HL-60/S4 (cell line): ENCODE data around the gene KLHL10.
"Not testable (repeated sequence)": the region's sequence is repeated elsewhere in the genome, so short reads cannot be mapped to it uniquely, and the experiment has no call there.

Experiments
- in situ Hi-C: fragments of 300-500 bp; cut with MboI; formaldehyde crosslinking; loops from 2 replicates; pipeline ENCODE4 v1.14.3; 2022; ENCODE audit warnings: low sequenced_read_pairs

Gene KLHL10

GRCh38 chr17:41813152-41813680 lies 24.4 kb upstream of the KLHL10 start:
- in situ Hi-C loops = no loop called here

GRCh38 chr17:41813699-41814124 lies 23.9 kb upstream of the KLHL10 start:
- in situ Hi-C loops = no loop called here

- in situ Hi-C loops = no loop called here
Measured at GRCh38 chr17:41814195-41814594, 23.4 kb upstream of the KLHL10 start.

- in situ Hi-C loops = no loop called here
Measured at GRCh38 chr17:41816637-41817320, 20.8 kb upstream of the KLHL10 start.

- in situ Hi-C loops = no loop called here
Measured at GRCh38 chr17:41818024-41818423, 19.6 kb upstream of the KLHL10 start.

- in situ Hi-C loops = no loop called here
Measured at GRCh38 chr17:41821776-41822175, 15.8 kb upstream of the KLHL10 start.

- in situ Hi-C loops = no loop called here
Measured at GRCh38 chr17:41822216-41823140, 15.1 kb upstream of the KLHL10 start.

GRCh38 chr17:41823141-41823524 lies 14.5 kb upstream of the KLHL10 start:
- in situ Hi-C loops = no loop called here

GRCh38 chr17:41823580-41823979 lies 14.0 kb upstream of the KLHL10 start:
- in situ Hi-C loops = no loop called here

GRCh38 chr17:41824086-41824485 lies 13.5 kb upstream of the KLHL10 start:
- in situ Hi-C loops = no loop called here

GRCh38 chr17:41825175-41825845 lies 12.3 kb upstream of the KLHL10 start:
- in situ Hi-C loops = no loop called here

- in situ Hi-C loops = not testable (repeated sequence)
Measured at GRCh38 chr17:41829961-41830360, 7.7 kb upstream of the KLHL10 start.

- in situ Hi-C loops = no loop called here
Measured at GRCh38 chr17:41835214-41835799, 2.3 kb upstream of the KLHL10 start.

- in situ Hi-C loops = no loop called here
Measured at GRCh38 chr17:41835800-41836549, 1.6 kb upstream of the KLHL10 start, which contains the start of gene NT5C3B. TSS of gene NT5C3B (minus strand) at chr17:41836232. CDS start at chr17:41836193, 39 bp downstream.

GRCh38 chr17:41836550-41837196 lies 952 bp upstream of the KLHL10 start:
- in situ Hi-C loops = no loop called here

- in situ Hi-C loops = not testable (repeated sequence)
Measured at GRCh38 chr17:41839448-41839847, 1.8 kb downstream of the KLHL10 start.

GRCh38 chr17:41840781-41841180 lies 3.2 kb downstream of the KLHL10 start:
- in situ Hi-C loops = not testable (repeated sequence)

- in situ Hi-C loops = no loop called here
Measured at GRCh38 chr17:41844971-41845370, 7.3 kb downstream of the KLHL10 start.

- in situ Hi-C loops = no loop called here
Measured at GRCh38 chr17:41848788-41849187, 11.2 kb downstream of the KLHL10 start.
